ENCODE results near the gene SYT2. TPM values are rescaled to one million over a fixed set of nuclear protein-coding genes. Genes with fewer than 3 reads are reported as not detected.

Gene SYT2
- total RNA-seq (2013; cell fraction: nucleolus; rRNA removed), result not detected in 2 replicates
- not detected in 2 replicates for total RNA-seq (2014; rRNA removed)
- not detected in 2 replicates for total RNA-seq (2014; rRNA removed; fragmentation: Illumina TruSeq; extraction: Trizol)
- total RNA-seq (2021), result not detected in 2 replicates
- polyA plus RNA-seq (2011; ENCODE audit: low read depth), result not detected
- polyA plus RNA-seq (2011; rRNA removed), result not detected in 2 replicates
- not detected in 2 replicates for polyA plus RNA-seq (2011; cell fraction: cytosol; rRNA removed)
- not detected in 2 replicates for polyA plus RNA-seq (2011; cell fraction: nucleus; rRNA removed)
- not detected in 2 replicates for polyA plus RNA-seq (2012)
- not detected in 2 replicates for polyA plus RNA-seq (2014; fragmentation: Illumina TruSeq; extraction: Trizol)
- not detected for polyA plus RNA-seq (2014; fragmentation: Nextera tagmentation; extraction: Ambion mirVana)
- not detected in 2 replicates for polyA plus RNA-seq (2014; rRNA removed)
- not detected for polyA plus RNA-seq (2016; fragmentation: Nextera tagmentation; extraction: Ambion mirVana)
- not detected in 2 replicates for polyA minus RNA-seq (2011; rRNA and poly(A)+ RNA removed)
- polyA minus RNA-seq (2011; cell fraction: cytosol; rRNA and poly(A)+ RNA removed), result not detected in 2 replicates
- not detected in 2 replicates for polyA minus RNA-seq (2011; cell fraction: nucleus; rRNA and poly(A)+ RNA removed)
- percentile 6 among the genes with signal in this experiment for Bru-seq, nascent RNA
- percentile 1 among the genes with signal in this experiment for BruChase-seq, experiment 1, labeled RNA remaining after a 6-hour chase
- percentile 8 among the genes with signal in this experiment for BruChase-seq, experiment 2, labeled RNA remaining after a 2-hour chase
- long read RNA-seq, experiment 1, result 0 reads
- long read RNA-seq, experiment 2, result 0 reads

GRCh38 chr1:202710070-202711045 lies at the start of gene SYT2:
TSS of gene SYT2 (minus strand) at chr1:202710454. CDS start at chr1:202605772, 104,682 bp downstream.
- Histone ChIP-seq H3K27me3 (replicated peaks in 1 of 2; ENCODE audit: control insufficient read depth in 2 of 2, insufficient read depth in 2 of 2, low read length in 1 of 2) (peaks cover 12% of the 10 kb centered on the region in 2 experiments), H3K4me2 (ENCODE audit: control insufficient read depth, insufficient read depth) (no peak within 1 kb of the TSS), H3K79me2 (ENCODE audit: control insufficient read depth, insufficient read depth, low read length) (no peaks in the 10 kb centered on the region), H2AFZ (ENCODE audit: control insufficient read depth, low read depth, low read length) (no peak within 1 kb of the TSS), H3K4me1 (ENCODE audit: control insufficient read depth, insufficient read depth, low read length) (no peaks in the 10 kb centered on the region), H3K4me3 (no peak within 1 kb of the TSS), H3K9ac (ENCODE audit: control insufficient read depth, insufficient read depth, low read length) (no peak within 1 kb of the TSS), H3K36me3 (ENCODE audit: control insufficient read depth in 2 of 2, insufficient read depth in 2 of 2, low read length in 1 of 2) (no peaks in the 10 kb centered on the region), H3K27ac (ENCODE audit: control insufficient read depth, insufficient read depth) (no peak within 1 kb of the TSS), H4K20me1 (ENCODE audit: control insufficient read depth, insufficient read depth) (no peaks in the 10 kb centered on the region), H3K9me3 (replicated peaks; ENCODE audit: control insufficient read depth, insufficient read depth, low read length) (no peaks in the 10 kb centered on the region)
- TF ChIP-seq SREBF2 (IDR thresholded peaks at IDR 0.05; ENCODE audit: low read length), result no peak
- TF ChIP-seq USF2 (IDR thresholded peaks at IDR 0.05; ENCODE audit: borderline replicate concordance, low read depth, low read length), result no peak
- peak; percentile 87 for TF ChIP-seq SUZ12 (IDR thresholded peaks at IDR 0.05; ENCODE audit: unreplicated experiment)
- no peak for TF ChIP-seq JUNB (IDR thresholded peaks at IDR 0.05)
- POLR2A ChIA-PET, result no interaction called here
- RAD21 ChIA-PET (ENCODE audit: unreplicated experiment), result no interaction called here
- WGBS (ENCODE audit: insufficient coverage, insufficient replicate concordance, low lambda C conversion rate, missing lambda C conversion rate), result 16% methylated on average over 45 of the region's 64 CpGs
- FAIRE-seq (no peak), ATAC-seq (peak; percentile 27; the same call in 1 of the 3 replicates), DNase-seq (ENCODE audit: low read depth, low spot score) (no peak)
- CTCF ChIA-PET, result no interaction called here
- BruUV-seq (replicated peaks), result no TSS peak
- in situ Hi-C loops (cut with MboI) (no loop called here), intact Hi-C loops (cut with micrococcal nuclease; ENCODE audit: unreplicated experiment) (loop anchor here (10.0 kb wide), 1 partner anchor 136 kb away; no protein-coding TSS in a partner anchor)
- SMC1A ChIA-PET (ENCODE audit: uncharacterized antibody, unreplicated experiment), result interaction anchor here (1.0 kb wide), 1 partner anchor 9 kb away, joined by 4 read pairs; no protein-coding TSS in a partner anchor
